ENCODE data around the gene ZFX.

The ZFX gene

DNA sequence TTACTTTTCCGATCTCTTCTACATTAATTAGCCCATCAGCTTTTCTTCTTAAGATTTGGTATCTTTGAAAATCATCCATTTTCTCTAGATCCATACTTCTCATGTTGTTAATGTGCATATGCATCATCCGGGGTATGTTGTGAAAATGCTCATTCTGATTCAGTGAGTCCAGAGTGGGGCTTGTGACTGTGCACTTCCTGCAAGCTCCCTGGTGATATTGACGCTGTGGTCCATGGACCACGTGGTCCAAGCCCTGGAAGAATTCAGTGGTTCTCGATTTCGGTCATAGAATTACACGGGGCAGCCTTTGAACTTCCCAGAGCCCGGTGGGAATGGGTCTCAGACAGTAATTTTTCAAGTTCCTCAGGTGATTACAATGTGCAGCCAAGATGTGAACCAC is 69.8 kb downstream of the ZFX start:
- H3K36me3 ChIP-seq (ENCODE audit: insufficient read depth, low read length), result no peaks in the 10 kb centered on the region
- H3K27me3 ChIP-seq (ENCODE audit: insufficient read depth, low read length), result no peaks in the 10 kb centered on the region
- H3K27ac ChIP-seq (ENCODE audit: low read depth, low read length), result no peak overlapping the region
- H3K9me3 ChIP-seq (ENCODE audit: insufficient read depth, low read depth, low read length), result no peaks in the 10 kb centered on the region
- H3K4me1 ChIP-seq (ENCODE audit: insufficient read depth, low read length), result no peaks in the 10 kb centered on the region
- no peak overlapping the region for H3K4me3 ChIP-seq (ENCODE audit: low read length)
- no peak overlapping the region for H3K9ac ChIP-seq (ENCODE audit: low read depth, low read length)
- 93% methylated on average over 8 of the region's 8 CpGs for WGBS

DNA sequence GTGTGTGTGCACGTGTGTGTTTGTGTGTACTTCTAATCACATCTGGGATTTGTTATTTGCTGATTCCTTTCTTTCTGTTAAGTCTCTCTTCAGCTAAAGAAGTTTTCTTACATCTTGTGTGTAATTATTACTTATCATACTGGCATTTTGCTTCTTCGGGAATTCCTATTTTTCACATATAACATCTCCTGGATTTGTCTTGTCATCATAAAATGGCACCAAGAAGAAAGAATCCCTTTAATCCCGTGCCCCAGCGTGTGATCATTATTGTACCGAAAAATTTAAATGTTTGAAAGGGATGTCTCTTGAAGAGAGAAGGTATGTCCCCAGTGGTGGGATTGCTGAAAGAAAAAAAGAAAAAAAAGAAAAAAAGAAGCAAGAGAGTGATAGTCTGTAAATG is 72.3 kb downstream of the ZFX start:
- Histone ChIP-seq H3K4me3 (ENCODE audit: low read length) (no peak overlapping the region), H3K4me1 (ENCODE audit: insufficient read depth, low read length) (no peaks in the 10 kb centered on the region), H3K9ac (ENCODE audit: low read depth, low read length) (no peak overlapping the region), H3K27ac (ENCODE audit: low read depth, low read length) (no peak overlapping the region), H3K36me3 (ENCODE audit: insufficient read depth, low read length) (no peaks in the 10 kb centered on the region), H3K27me3 (ENCODE audit: insufficient read depth, low read length) (no peaks in the 10 kb centered on the region), H3K9me3 (ENCODE audit: insufficient read depth, low read depth, low read length) (peaks cover 7% of the 10 kb centered on the region; the same call in 1 of the 2 replicates)
- 86% methylated on average over 5 of the region's 5 CpGs for WGBS

DNA sequence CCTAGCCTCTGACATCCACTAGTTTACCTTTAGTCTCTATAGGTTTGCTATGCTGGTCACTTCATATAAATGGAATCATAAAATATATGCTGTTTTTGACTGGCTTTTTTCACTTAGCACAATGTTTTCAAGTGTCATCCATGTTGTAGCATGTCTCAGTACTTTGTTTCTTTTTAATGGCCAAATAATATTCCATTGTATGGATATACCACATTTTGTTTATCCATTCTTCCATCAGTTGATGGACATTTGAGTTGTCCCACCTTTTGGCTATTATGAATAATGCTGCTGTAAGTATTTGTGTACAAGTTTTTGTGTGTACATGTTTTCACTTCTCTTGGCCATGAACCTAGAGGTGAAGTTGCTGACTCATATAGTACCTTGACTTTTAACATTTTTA is 75.7 kb downstream of the ZFX start:
- Histone ChIP-seq H3K27ac (ENCODE audit: low read depth, low read length) (no peak overlapping the region), H3K36me3 (ENCODE audit: insufficient read depth, low read length) (no peaks in the 10 kb centered on the region), H3K9ac (ENCODE audit: low read depth, low read length) (no peak overlapping the region), H3K27me3 (ENCODE audit: insufficient read depth, low read length) (no peaks in the 10 kb centered on the region), H3K4me1 (ENCODE audit: insufficient read depth, low read length) (no peaks in the 10 kb centered on the region), H3K9me3 (ENCODE audit: insufficient read depth, low read depth, low read length) (peaks cover 7% of the 10 kb centered on the region; the same call in 1 of the 2 replicates), H3K4me3 (ENCODE audit: low read length) (no peak overlapping the region)

DNA sequence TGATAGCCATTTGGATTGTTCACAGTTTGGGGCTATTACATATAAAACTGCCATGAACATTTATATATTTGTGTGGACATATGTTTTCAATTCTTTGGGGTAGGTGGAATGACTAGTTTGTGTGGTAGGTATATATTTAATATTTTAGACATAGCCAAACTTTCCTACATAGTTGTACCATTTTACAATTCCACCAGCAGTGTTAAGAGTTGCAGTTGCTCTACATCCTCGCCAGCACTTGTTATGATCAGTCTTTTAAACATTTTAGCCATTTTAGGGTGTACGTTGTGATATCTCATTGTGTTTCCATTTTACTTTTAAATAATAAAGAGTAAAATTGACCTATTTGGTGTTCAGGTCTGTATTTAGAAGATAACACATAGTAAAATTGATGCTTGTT is 76.6 kb downstream of the ZFX start:
- Histone ChIP-seq H3K9me3 (ENCODE audit: insufficient read depth, low read depth, low read length) (peaks cover 7% of the 10 kb centered on the region; the same call in 1 of the 2 replicates), H3K4me1 (ENCODE audit: insufficient read depth, low read length) (no peaks in the 10 kb centered on the region), H3K36me3 (ENCODE audit: insufficient read depth, low read length) (no peaks in the 10 kb centered on the region), H3K9ac (ENCODE audit: low read depth, low read length) (no peak overlapping the region), H3K27me3 (ENCODE audit: insufficient read depth, low read length) (no peaks in the 10 kb centered on the region), H3K4me3 (ENCODE audit: low read length) (no peak overlapping the region), H3K27ac (ENCODE audit: low read depth, low read length) (no peak overlapping the region)
- WGBS, result no CpG with 5 or more reads among the region's 2 CpGs

DNA sequence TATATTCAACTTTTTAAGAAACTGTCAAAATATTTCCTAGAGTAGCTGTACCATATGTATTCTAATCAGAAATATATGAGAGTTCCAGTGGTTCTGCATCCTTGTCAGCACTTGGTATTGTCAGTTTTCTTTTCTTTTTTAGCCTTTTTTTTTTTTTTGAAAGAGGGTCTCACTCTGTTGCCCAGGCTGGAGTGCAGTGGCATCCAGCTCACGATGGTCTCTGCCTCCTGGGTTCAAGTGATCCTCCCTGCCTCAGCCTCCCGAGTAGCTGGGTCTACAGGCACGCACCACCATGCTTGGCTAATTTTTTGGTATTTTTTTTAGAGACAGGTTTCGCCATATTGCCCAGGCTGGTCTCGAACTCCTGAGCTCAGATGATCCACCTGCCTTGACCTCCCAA is 79.1 kb downstream of the ZFX start:
- H3K27ac ChIP-seq (ENCODE audit: low read depth, low read length), result no peak overlapping the region
- WGBS, result 89% methylated on average over 5 of the region's 5 CpGs
- H3K9ac ChIP-seq (ENCODE audit: low read depth, low read length), result no peak overlapping the region
- H3K4me1 ChIP-seq (ENCODE audit: insufficient read depth, low read length), result no peaks in the 10 kb centered on the region
- no peak overlapping the region for H3K4me3 ChIP-seq (ENCODE audit: low read length)
- peaks cover 7% of the 10 kb centered on the region; the same call in 1 of the 2 replicates for H3K9me3 ChIP-seq (ENCODE audit: insufficient read depth, low read depth, low read length)
- H3K27me3 ChIP-seq (ENCODE audit: insufficient read depth, low read length), result no peaks in the 10 kb centered on the region
- no peaks in the 10 kb centered on the region for H3K36me3 ChIP-seq (ENCODE audit: insufficient read depth, low read length)

DNA sequence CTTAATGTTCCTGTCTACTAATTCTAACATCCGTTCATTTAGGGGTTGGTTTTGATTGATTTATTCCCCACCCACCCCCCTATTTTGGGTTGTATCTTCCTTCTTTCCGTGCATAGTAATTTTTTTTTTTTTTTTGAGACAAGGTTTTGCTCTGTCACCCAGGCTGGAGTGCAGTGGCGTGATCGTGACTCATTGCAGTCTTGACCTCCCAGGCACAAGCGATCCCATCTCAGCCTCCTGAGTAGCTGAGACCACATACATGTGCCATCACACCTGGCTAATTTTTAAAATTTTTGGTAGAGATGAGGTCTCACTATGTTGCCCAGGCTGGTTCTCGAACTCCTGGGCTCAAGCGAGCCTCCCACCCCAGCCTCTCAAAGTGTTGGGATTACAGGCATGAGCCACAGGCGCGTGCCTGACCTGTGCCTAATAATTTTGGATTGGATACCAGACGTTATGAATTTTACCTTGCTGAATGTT is 79.9 kb downstream of the ZFX start:
- 95% methylated on average over 7 of the region's 10 CpGs for WGBS
- no peak overlapping the region for H3K4me3 ChIP-seq (ENCODE audit: low read length)
- no peaks in the 10 kb centered on the region for H3K4me1 ChIP-seq (ENCODE audit: insufficient read depth, low read length)
- peaks cover 7% of the 10 kb centered on the region; the same call in 1 of the 2 replicates for H3K9me3 ChIP-seq (ENCODE audit: insufficient read depth, low read depth, low read length)
- H3K27ac ChIP-seq (ENCODE audit: low read depth, low read length), result no peak overlapping the region
- no peaks in the 10 kb centered on the region for H3K27me3 ChIP-seq (ENCODE audit: insufficient read depth, low read length)
- H3K36me3 ChIP-seq (ENCODE audit: insufficient read depth, low read length), result no peaks in the 10 kb centered on the region
- no peak overlapping the region for H3K9ac ChIP-seq (ENCODE audit: low read depth, low read length)

DNA sequence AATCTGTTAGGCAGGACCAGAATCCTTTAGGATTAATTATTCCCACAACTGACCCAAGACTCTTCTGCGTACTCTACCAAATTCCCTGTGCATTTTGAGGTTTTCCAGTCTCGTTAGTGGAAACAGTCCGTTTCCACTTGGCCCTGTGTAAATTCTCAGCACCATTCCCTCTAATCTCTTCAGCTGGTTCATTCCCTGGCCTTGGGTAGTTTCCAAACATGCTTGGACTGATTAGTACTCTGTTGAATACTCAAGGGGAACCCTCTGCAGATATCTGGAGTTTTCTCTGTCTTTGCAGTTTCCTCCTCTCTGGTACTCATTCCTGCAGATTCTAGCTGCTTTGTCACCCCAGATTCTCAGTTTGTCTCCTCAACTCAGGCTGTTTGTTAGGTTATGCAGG is 80.4 kb downstream of the ZFX start:
- Histone ChIP-seq H3K27ac (ENCODE audit: low read depth, low read length) (no peak overlapping the region), H3K4me3 (ENCODE audit: low read length) (no peak overlapping the region), H3K27me3 (ENCODE audit: insufficient read depth, low read length) (no peaks in the 10 kb centered on the region), H3K9ac (ENCODE audit: low read depth, low read length) (no peak overlapping the region), H3K36me3 (ENCODE audit: insufficient read depth, low read length) (no peaks in the 10 kb centered on the region), H3K4me1 (ENCODE audit: insufficient read depth, low read length) (no peaks in the 10 kb centered on the region), H3K9me3 (ENCODE audit: insufficient read depth, low read depth, low read length) (peaks cover 7% of the 10 kb centered on the region; the same call in 1 of the 2 replicates)
- 93% methylated on average over 3 of the region's 3 CpGs for WGBS

DNA sequence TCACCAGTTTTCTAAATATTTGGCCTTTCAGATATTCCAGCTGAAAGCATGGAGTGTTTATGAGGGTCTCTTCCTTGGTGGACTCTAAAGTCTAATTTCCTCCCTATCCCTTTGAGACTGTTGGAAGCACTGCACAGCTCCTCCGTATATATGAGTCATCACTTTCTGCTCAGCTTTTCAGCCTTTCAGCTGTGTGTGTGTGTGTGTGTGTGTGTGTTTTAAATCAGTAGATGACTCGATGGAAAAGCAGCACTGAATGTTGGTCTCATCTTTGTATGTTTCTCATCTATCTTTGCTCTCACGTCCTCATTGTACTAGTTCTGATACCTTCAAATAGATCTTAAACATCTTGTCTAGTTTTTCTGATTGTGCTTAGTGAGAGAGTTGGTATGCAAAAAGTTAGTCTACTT is 81.6 kb downstream of the ZFX start:
- Histone ChIP-seq H3K36me3 (ENCODE audit: insufficient read depth, low read length) (no peaks in the 10 kb centered on the region), H3K27me3 (ENCODE audit: insufficient read depth, low read length) (no peaks in the 10 kb centered on the region), H3K9ac (ENCODE audit: low read depth, low read length) (no peak overlapping the region), H3K27ac (ENCODE audit: low read depth, low read length) (no peak overlapping the region), H3K9me3 (ENCODE audit: insufficient read depth, low read depth, low read length) (no peaks in the 10 kb centered on the region), H3K4me3 (ENCODE audit: low read length) (no peak overlapping the region), H3K4me1 (ENCODE audit: insufficient read depth, low read length) (no peaks in the 10 kb centered on the region)
- 87% methylated on average over 3 of the region's 3 CpGs for WGBS

DNA sequence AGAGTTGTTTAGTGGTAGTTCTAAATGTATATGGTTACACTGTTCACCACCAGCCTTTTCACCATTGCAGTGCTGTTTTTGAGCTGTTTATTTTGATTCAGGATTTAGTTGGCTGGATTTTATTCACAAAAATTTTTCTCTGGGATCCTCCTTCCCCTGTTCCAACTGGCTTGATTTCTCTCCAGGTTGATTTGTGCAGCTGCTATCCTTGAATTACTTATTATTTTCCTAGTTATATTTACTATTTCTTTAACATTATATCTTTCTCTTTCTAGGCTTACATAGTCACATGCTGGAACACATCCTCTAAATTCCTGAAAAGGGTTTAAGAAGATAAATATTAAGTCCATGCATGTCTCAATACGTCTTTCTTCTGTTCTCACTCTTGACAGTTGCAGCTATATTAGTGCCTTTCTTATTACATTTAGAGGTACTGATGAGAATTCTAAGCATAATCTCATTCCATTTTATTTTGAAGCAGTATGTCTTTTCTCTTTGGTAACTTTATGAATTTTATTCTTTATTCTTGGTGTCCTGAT is 82.2 kb downstream of the ZFX start:
- Histone ChIP-seq H3K4me3 (ENCODE audit: low read length) (no peak overlapping the region), H3K36me3 (ENCODE audit: insufficient read depth, low read length) (no peaks in the 10 kb centered on the region), H3K27me3 (ENCODE audit: insufficient read depth, low read length) (no peaks in the 10 kb centered on the region), H3K4me1 (ENCODE audit: insufficient read depth, low read length) (no peaks in the 10 kb centered on the region), H3K9ac (ENCODE audit: low read depth, low read length) (no peak overlapping the region), H3K27ac (ENCODE audit: low read depth, low read length) (no peak overlapping the region), H3K9me3 (ENCODE audit: insufficient read depth, low read depth, low read length) (no peaks in the 10 kb centered on the region)
- no CpG with 5 or more reads among the region's 1 CpG for WGBS

DNA sequence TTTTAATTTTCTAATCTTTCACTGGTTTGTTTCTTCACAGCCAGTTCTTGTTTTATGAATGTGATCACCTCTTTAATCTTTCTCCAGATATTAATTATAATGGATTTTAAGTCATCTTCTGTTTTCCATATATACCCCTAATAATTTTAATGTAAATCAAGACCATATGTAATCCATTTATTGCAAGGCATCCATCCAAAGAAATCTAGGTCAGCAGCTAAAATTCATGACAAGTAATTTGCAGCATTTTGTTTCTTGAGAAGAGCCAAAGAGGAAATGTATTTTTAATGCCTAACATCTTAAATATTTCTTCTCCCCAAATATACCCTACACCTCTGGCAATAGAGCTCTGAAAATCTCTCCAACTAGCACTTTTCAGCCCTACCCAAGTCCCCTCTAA is 83.3 kb downstream of the ZFX start:
- Histone ChIP-seq H3K9ac (ENCODE audit: low read depth, low read length) (no peak overlapping the region), H3K27me3 (ENCODE audit: insufficient read depth, low read length) (no peaks in the 10 kb centered on the region), H3K4me1 (ENCODE audit: insufficient read depth, low read length) (no peaks in the 10 kb centered on the region), H3K36me3 (ENCODE audit: insufficient read depth, low read length) (no peaks in the 10 kb centered on the region), H3K9me3 (ENCODE audit: insufficient read depth, low read depth, low read length) (no peaks in the 10 kb centered on the region), H3K27ac (ENCODE audit: low read depth, low read length) (no peak overlapping the region), H3K4me3 (ENCODE audit: low read length) (no peak overlapping the region)

DNA sequence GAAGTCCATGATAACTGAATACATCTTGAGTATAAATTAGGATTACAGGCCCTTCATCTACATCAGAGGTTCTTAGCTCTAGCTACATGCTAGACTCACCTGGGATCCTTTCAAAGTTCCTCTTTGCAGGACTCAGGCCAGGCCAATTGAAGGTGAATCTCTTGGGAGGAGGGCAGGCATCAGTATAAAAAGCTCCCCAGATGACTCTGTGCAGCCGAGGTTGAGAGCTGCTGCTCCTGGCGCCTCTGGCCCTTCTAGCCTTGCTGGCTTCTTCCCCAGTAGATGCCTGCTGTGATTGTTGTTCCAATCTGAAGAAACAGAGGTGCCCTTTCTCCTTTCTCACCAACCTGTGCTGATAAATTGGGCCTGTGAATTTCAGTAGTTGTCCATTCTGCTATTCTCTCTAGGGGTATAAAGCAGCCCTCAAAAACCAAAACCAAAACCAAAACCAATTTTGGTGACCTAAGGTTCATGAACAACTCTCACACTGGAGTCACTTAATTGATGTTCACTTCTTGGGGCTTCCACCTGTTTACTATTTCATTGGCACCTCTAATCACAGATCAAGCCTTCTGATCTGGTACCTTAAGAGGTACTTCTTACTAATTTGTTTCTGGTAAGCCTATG is 85.7 kb downstream of the ZFX start:
- Histone ChIP-seq H3K9me3 (ENCODE audit: insufficient read depth, low read depth, low read length) (no peaks in the 10 kb centered on the region), H3K4me1 (ENCODE audit: insufficient read depth, low read length) (no peaks in the 10 kb centered on the region), H3K36me3 (ENCODE audit: insufficient read depth, low read length) (no peaks in the 10 kb centered on the region), H3K27ac (ENCODE audit: low read depth, low read length) (no peak overlapping the region), H3K4me3 (ENCODE audit: low read length) (no peak overlapping the region), H3K27me3 (ENCODE audit: insufficient read depth, low read length) (no peaks in the 10 kb centered on the region), H3K9ac (ENCODE audit: low read depth, low read length) (no peak overlapping the region)
- 83% methylated on average over 2 of the region's 2 CpGs for WGBS

All from HUES64 (cell line).